Ovary (tissue), 9 donors: ENCODE results near the gene TNFRSF19. TPM values are rescaled to one million over a fixed set of nuclear protein-coding genes. Genes with fewer than 3 reads are reported as not detected.
A peak's percentile ranks its signal among the peaks of the same experiment; 100 is the strongest.

Experiments used
- DNase-seq, 5 donors: peaks; one replicate each; pipeline ENCODE4 v3.0.0-alpha.2; 2019 to 2020
- H3K27ac ChIP-seq, 2 donors: fragments of 200-600 bp; one replicate each; pipeline versions ENCODE4 v1.5.1 to v1.8.0; 2019 to 2022
- H3K27me3 ChIP-seq: fragments of 200-600 bp; one replicate; pipeline ENCODE4 v1.8.0; 2022
- H3K36me3 ChIP-seq: fragments of 200-600 bp; sonication (generic); one replicate; pipeline ENCODE4 v1.5.1; 2019
- H3K4me1 ChIP-seq: one replicate; pipeline ENCODE4 v1.8.1; 2013; ENCODE audit warnings: mild to moderate bottlenecking, moderate library complexity; ENCODE audit not compliant: insufficient read depth
- H3K4me3 ChIP-seq: fragments of 200-600 bp; sonication (generic); one replicate; pipeline ENCODE4 v1.5.1; 2017
- H3K9me3 ChIP-seq, 2 donors: fragments of 200-600 bp in 1 of 2; sonication (generic) in 1 of 2; one replicate each; pipeline versions ENCODE4 v1.5.1 to v1.8.1; 2013 to 2019; ENCODE audit warnings: mild to moderate bottlenecking in 1 of 2, moderate library complexity in 1 of 2
- CTCF ChIP-seq, 3 donors: fragments of 450-650 bp in 2 of 3; fragments of 200-600 bp in 1 of 3; IDR thresholded peaks; one replicate each; pipeline versions ENCODE4 v1.5.1 to v1.8.0; 2016 to 2022; ENCODE audit warnings: antibody characterized with exemption in 3 of 3, mild to moderate bottlenecking in 1 of 3
- EP300 ChIP-seq: sonication (generic); formaldehyde crosslinking; IDR thresholded peaks from one replicate; pipeline ENCODE4 v1.6.1; 2017; ENCODE audit warnings: antibody characterized with exemption
- POLR2A ChIP-seq: fragments of 450-650 bp; IDR thresholded peaks from one replicate; pipeline ENCODE4 v1.6.1; 2017; ENCODE audit warnings: antibody characterized with exemption, mild to moderate bottlenecking, moderate library complexity
- WGBS, 3 donors: extraction: QIAGEN DNeasy Blood & Tissue Kit in 1 of 3; methylation state at CpG; one replicate each; pipeline versions ENCODE4 v1.1.5 to v1.1.7; 2013 to 2017; 5-methylcytosine and 5-hydroxymethylcytosine counted together
- intact Hi-C, 4 donors: fragments of 100-400 bp; cut with DNase I; formaldehyde crosslinking; loops; one replicate each; pipeline versions ENCODE4 v1.11.0 to v1.15.1; 2022 to 2023
- polyA plus RNA-seq, 2 donors: library from polyadenylated mRNA; stranded (reverse); fragments of 200-250 nt in 1 of 2; fragments of 350-450 nt in 1 of 2; fragmentation: Illumina TruSeq in 1 of 2; extraction: RNeasy Lipid Tissue Mini Kit (QIAGEN cat#74804) in 1 of 2; gene quantifications; one replicate each; pipeline ENCODE4 v1.2.3, GENCODE V29; 2013 to 2014
- total RNA-seq, 7 donors: library from RNA; depleted of rRNA in 2 of 7; stranded (reverse); fragments of >200 nt in 2 of 7; fragmentation: NEBNext Ultra II Directional in 3 of 7; extraction: Animal tissue kit (Norgen Biotek cat#: 25700) in 3 of 7; gene quantifications; one replicate each; pipeline versions ENCODE4 v1.1.0 to v1.2.4, GENCODE V29; 2016 to 2023
- donor health status: DM: no; HTN: no; CAD: no; lungs with moderate emphysema.
- donor health status: DM: no; HTN: no; CAD: no.
- donor health status: Bipolar disorder and iron deficiency.
- donor health status: DM: yes; HTN: yes; CAD: no.
- donor health status: DM: no; HTN: no; CAD: no.
- donor health status: DM: yes; HTN: yes; CAD: no.

The TNFRSF19 gene
- total and polyA plus RNA-seq, 9 donors: 2.6 to 15.3 (median 4.8) TPM

- Histone ChIP-seq H3K27me3 (no peaks in the 10 kb centered on the region), H3K9me3 (no peaks in the 10 kb centered on the region), H3K4me3 (no peak overlapping the region), H3K27ac (no peak overlapping the region), H3K36me3 (no peaks in the 10 kb centered on the region), H3K4me1 (no peaks in the 10 kb centered on the region)
- intact Hi-C loops: no loop called here
- no peak for DNase-seq
- TF ChIP-seq CTCF (IDR thresholded peaks at IDR 0.05): no peak
- no peak for TF ChIP-seq POLR2A
- TF ChIP-seq EP300: no peak
Measured at GRCh38 chr13:23600534-23600933, 30.3 kb downstream of the TNFRSF19 start.

GRCh38 chr13:23605831-23606230, 35.6 kb downstream of the TNFRSF19 start:
- 76 to 83% (median 78%) methylated on average over 3 of the region's 3 CpGs for WGBS, 3 donors
- Histone ChIP-seq H3K36me3 (no peaks in the 10 kb centered on the region), H3K27ac (no peak overlapping the region), H3K9me3 (no peaks in the 10 kb centered on the region), H3K27me3 (no peaks in the 10 kb centered on the region), H3K4me1 (peaks cover 6% of the 10 kb centered on the region), H3K4me3 (no peak overlapping the region)
- intact Hi-C loops: no loop called here
- DNase-seq: no peak
- TF ChIP-seq POLR2A (no peak), CTCF (IDR thresholded peaks at IDR 0.05) (no peak), EP300 (no peak)

GRCh38 chr13:23608138-23608537, 37.9 kb downstream of the TNFRSF19 start:
- no peak overlapping the region for H3K4me3 ChIP-seq
- H3K27me3 ChIP-seq: no peaks in the 10 kb centered on the region
- no peak for DNase-seq
- H3K4me1 ChIP-seq: peaks cover 12% of the 10 kb centered on the region
- no peaks in the 10 kb centered on the region for H3K9me3 ChIP-seq
- peak overlapping the region in 1 of 2 donors; percentile 51 for H3K27ac ChIP-seq
- intact Hi-C loops: no loop called here
- 56 to 65% (median 58%) methylated on average over 3 of the region's 3 CpGs for WGBS, 3 donors
- H3K36me3 ChIP-seq: no peaks in the 10 kb centered on the region
- no peak for TF ChIP-seq POLR2A
- TF ChIP-seq EP300: no peak
- no peak for TF ChIP-seq CTCF (IDR thresholded peaks at IDR 0.05)

GRCh38 chr13:23608701-23609413, 38.6 kb downstream of the TNFRSF19 start:
- H3K27me3 ChIP-seq: no peaks in the 10 kb centered on the region
- TF ChIP-seq CTCF (IDR thresholded peaks at IDR 0.05) (no peak), POLR2A (no peak), EP300 (no peak)
- peaks cover 12% of the 10 kb centered on the region for H3K4me1 ChIP-seq
- WGBS, 3 donors: 6 to 15% (median 8%) methylated on average over 13 of the region's 13 CpGs
- H3K4me3 ChIP-seq: peak overlapping the region; percentile 13
- intact Hi-C loops: no loop called here
- H3K36me3 ChIP-seq: no peaks in the 10 kb centered on the region
- DNase-seq: peak; percentile 35 to 62 (median 40)
- H3K9me3 ChIP-seq: no peaks in the 10 kb centered on the region
- peak overlapping the region in 1 of 2 donors; percentile 51 for H3K27ac ChIP-seq
